ENCODE results near the gene OSBPL5.
A peak's percentile ranks its signal among the peaks of the same experiment; 100 is the strongest.

OSBPL5 gene

DNA sequence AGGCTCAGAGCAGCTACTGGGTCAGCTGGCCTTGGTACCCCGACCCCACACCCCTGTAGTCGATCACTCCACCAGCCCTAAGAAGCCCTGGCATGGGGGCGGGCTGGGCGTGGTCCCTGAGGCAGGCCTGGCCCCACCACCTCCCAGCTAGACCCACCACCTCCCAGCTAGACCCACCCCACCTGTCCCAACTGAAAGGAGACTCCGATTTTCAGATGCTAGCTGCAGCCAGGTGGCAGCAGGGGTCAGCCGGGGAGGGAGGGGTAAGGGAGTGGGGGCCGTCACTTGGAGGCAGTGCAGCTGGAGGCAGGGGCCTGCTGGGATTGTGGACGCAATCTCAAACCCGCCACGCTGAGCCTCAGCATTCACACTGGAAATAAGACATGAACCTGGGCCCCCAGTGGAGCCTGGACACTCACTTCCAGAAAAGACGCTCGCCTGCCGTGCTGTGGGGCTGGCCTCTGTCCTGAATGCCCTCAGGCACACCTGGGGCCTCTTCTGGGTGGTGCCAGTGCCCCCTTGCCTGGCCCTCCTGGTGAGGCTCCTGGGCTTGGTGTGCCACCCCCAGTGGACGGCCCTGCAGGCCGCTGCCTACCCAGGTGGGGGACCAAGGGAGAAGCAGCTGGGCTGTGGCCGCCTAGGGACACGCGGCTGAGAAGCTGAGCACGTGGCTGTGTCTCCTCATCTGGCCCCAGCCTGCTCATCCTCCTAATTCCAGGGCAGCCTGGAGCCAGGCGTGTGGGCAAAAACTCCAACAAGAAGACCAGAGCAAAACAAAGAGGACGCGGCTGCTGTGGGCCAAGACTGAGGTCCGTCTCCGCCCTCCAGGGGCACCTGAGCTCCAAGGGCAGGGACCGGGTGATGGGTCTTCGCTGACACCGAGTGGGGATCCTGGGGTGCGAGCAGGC lies 26.7 kb downstream of the OSBPL5 start:
- no peak overlapping the region for H3K4me3 ChIP-seq (ENCODE audit: low read depth, low read length)
- no peaks in the 10 kb centered on the region for H3K9me3 ChIP-seq (ENCODE audit: control insufficient read depth, insufficient read depth, low read depth, low read length)
- ChIA-PET POLR2A (no interaction called here), CTCF (interaction anchor here (1.0 kb wide), 1 partner anchor 25 kb away, joined by 3 read pairs; no protein-coding TSS in a partner anchor)
- H3K36me3 ChIP-seq (ENCODE audit: control insufficient read depth in 2 of 2, insufficient read depth in 1 of 2, low read length in 2 of 2), result no peaks in the 10 kb centered on the region
- no peak for TF ChIP-seq ZSCAN16 (tag by site-specific recombination; IDR thresholded peaks at IDR 0.05)
- TF ChIP-seq GLIS1 (tag by site-specific recombination; IDR thresholded peaks at IDR 0.05), result peak; percentile 36; the same call in 1 of the 2 replicates
- TF ChIP-seq ZIC2 (tag by site-specific recombination; IDR thresholded peaks at IDR 0.05), result peak; percentile 94
- no peak overlapping the region for H3K27ac ChIP-seq (ENCODE audit: extremely low read depth, low read depth, low read length)
- H3K4me1 ChIP-seq (ENCODE audit: control insufficient read depth, insufficient read depth, low read length), result no peaks in the 10 kb centered on the region

DNA sequence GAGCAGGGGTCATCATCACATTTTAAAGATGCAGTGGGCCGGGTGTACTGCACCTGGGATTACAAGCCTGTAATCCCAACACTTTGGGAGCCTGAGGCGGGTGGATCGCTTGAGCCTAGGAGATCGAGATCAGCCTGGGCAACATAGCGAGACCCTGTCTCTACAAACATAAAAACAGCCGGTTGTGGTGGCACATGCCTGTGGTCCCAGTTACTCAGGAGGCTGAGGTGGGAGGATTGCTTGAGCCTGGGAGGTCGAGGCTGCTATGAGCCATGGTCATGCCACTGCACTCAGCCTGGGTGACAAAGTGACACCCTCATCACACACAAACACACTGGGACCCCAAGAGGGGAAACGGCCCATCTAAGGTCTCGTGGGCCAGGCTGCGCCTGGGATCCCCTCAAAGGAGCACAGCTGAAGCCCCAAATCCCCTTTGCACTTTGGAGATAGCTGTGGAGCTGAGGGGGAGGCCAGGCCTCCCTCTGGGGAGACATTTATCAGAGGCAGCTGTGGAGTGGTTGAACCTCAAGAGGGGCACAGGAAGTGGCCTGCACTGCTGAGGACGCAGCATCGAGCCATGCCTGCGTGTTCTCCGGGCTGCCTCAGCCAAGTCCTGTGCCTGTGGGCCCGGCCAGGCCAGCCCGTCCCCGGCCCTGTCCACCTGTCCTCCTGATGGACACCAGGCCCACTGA lies 27.5 kb downstream of the OSBPL5 start:
- H3K27ac ChIP-seq (ENCODE audit: extremely low read depth, low read depth, low read length), result no peak overlapping the region
- TF ChIP-seq ZNF324 (tag by site-specific recombination; IDR thresholded peaks at IDR 0.05) (no peak), OSR2 (tag by site-specific recombination; IDR thresholded peaks at IDR 0.05) (no peak), ZNF146 (tag by site-specific recombination; IDR thresholded peaks at IDR 0.05) (no peak), SALL2 (tag by site-specific recombination; IDR thresholded peaks at IDR 0.05; ENCODE audit: borderline replicate concordance) (no peak)
- no peak overlapping the region for H3K4me3 ChIP-seq (ENCODE audit: low read depth, low read length)
- POLR2A ChIA-PET, result no interaction called here
- H3K4me1 ChIP-seq (ENCODE audit: control insufficient read depth, insufficient read depth, low read length), result no peaks in the 10 kb centered on the region
- CTCF ChIA-PET, result interaction anchor here (1.0 kb wide), 1 partner anchor 25 kb away, joined by 3 read pairs; no protein-coding TSS in a partner anchor
- no peaks in the 10 kb centered on the region for H3K9me3 ChIP-seq (ENCODE audit: control insufficient read depth, insufficient read depth, low read depth, low read length)
- no peaks in the 10 kb centered on the region for H3K36me3 ChIP-seq (ENCODE audit: control insufficient read depth in 2 of 2, insufficient read depth in 1 of 2, low read length in 2 of 2)

- no peaks in the 10 kb centered on the region for H3K4me1 ChIP-seq (ENCODE audit: control insufficient read depth, insufficient read depth, low read length)
- H3K9me3 ChIP-seq (ENCODE audit: control insufficient read depth, insufficient read depth, low read depth, low read length), result no peaks in the 10 kb centered on the region
- H3K4me3 ChIP-seq (ENCODE audit: low read depth, low read length), result no peak overlapping the region
- H3K27ac ChIP-seq (ENCODE audit: extremely low read depth, low read depth, low read length), result no peak overlapping the region
- no peaks in the 10 kb centered on the region for H3K36me3 ChIP-seq (ENCODE audit: control insufficient read depth in 2 of 2, insufficient read depth in 1 of 2, low read length in 2 of 2)
- CTCF ChIA-PET, result interaction anchor here (0.6 kb wide), 1 partner anchor 48 kb away, joined by 3 read pairs; no protein-coding TSS in a partner anchor
- TF ChIP-seq ZNF239 (tag by site-specific recombination; IDR thresholded peaks at IDR 0.05) (no peak), ZSCAN30 (tag by site-specific recombination; IDR thresholded peaks at IDR 0.05) (peak; percentile 100)
- POLR2A ChIA-PET, result interaction anchor here (0.6 kb wide), 1 partner anchor 24 kb away, joined by 3 read pairs; no protein-coding TSS in a partner anchor
These were observed 28.3 kb downstream of the OSBPL5 start for GRCh38 chr11:3136546-3137455.

DNA sequence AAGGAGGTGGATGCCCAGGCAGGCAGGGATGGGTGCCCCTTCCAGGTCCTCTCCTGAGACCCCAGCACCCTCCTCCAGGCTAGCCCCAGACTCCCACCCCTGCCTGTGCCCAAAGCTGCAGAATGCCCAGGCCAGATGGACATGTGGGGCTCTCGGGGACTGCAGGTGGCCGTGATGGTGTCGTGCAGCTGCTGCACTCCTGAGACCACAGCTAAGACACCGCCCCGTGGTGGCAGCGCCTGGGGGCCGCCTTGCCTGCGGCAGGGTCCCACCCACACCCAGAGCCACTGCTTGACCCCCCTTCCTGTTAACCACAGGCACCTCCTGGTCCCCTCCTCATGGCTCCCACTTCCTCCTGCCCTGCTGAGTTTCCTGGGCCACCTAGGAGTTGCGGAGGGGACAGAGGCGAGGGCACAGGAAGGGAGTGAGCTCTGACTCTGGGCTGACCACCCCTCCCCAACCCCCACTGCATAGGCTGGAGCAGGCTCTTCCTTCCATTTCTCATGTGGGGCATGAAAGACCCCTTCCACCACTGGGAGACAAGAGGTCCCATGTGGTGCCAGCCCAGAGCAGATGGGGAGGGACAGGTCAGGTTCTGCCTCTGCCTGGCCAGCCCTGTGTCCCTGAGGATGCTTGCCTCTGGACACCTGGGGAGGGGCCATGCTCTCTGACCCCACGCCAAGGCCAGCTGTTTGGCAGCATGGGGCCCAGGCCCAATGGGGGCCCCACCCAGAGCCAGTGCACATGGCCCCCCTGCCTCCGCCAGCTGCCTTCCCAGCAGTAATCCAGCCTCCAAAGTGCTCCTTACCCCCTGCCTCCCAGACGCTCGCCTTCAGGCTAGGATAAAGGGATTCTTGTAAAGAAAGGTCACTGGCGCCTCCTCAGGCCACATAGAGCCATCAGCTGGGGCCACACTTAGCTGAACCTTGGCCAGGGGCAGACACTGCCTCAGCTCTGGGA lies 29.3 kb downstream of the OSBPL5 start:
- no peaks in the 10 kb centered on the region for H3K36me3 ChIP-seq (ENCODE audit: control insufficient read depth in 2 of 2, insufficient read depth in 1 of 2, low read length in 2 of 2)
- H3K4me3 ChIP-seq (ENCODE audit: low read depth, low read length), result no peak overlapping the region
- H3K27ac ChIP-seq (ENCODE audit: extremely low read depth, low read depth, low read length), result no peak overlapping the region
- ChIA-PET CTCF (interaction anchor here (0.6 kb wide), 2 partner anchors 49 to 97 kb away, joined by 3 read pairs; no protein-coding TSS in a partner anchor), POLR2A (interaction anchor here (0.6 kb wide), 1 partner anchor 25 kb away, joined by 3 read pairs; no protein-coding TSS in a partner anchor)
- H3K4me1 ChIP-seq (ENCODE audit: control insufficient read depth, insufficient read depth, low read length), result no peaks in the 10 kb centered on the region
- TF ChIP-seq GLIS1 (tag by site-specific recombination; IDR thresholded peaks at IDR 0.05) (peak; percentile 76), ZIC2 (tag by site-specific recombination; IDR thresholded peaks at IDR 0.05) (peak; percentile 74), ZNF423 (tag by site-specific recombination; IDR thresholded peaks at IDR 0.05) (no peak)
- TF ChIP-seq, protein P1, sequence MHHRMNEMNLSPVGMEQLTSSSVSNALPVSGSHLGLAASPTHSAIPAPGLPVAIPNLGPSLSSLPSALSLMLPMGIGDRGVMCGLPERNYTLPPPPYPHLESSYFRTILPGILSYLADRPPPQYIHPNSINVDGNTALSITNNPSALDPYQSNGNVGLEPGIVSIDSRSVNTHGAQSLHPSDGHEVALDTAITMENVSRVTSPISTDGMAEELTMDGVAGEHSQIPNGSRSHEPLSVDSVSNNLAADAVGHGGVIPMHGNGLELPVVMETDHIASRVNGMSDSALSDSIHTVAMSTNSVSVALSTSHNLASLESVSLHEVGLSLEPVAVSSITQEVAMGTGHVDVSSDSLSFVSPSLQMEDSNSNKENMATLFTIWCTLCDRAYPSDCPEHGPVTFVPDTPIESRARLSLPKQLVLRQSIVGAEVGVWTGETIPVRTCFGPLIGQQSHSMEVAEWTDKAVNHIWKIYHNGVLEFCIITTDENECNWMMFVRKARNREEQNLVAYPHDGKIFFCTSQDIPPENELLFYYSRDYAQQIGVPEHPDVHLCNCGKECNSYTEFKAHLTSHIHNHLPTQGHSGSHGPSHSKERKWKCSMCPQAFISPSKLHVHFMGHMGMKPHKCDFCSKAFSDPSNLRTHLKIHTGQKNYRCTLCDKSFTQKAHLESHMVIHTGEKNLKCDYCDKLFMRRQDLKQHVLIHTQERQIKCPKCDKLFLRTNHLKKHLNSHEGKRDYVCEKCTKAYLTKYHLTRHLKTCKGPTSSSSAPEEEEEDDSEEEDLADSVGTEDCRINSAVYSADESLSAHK (tag by site-specific recombination; IDR thresholded peaks at IDR 0.05), result no peak
- H3K9me3 ChIP-seq (ENCODE audit: control insufficient read depth, insufficient read depth, low read depth, low read length), result no peaks in the 10 kb centered on the region

All from HEK293 (cell line).